ENCODE results near the gene ATP10A.

ATP10A gene

DNA sequence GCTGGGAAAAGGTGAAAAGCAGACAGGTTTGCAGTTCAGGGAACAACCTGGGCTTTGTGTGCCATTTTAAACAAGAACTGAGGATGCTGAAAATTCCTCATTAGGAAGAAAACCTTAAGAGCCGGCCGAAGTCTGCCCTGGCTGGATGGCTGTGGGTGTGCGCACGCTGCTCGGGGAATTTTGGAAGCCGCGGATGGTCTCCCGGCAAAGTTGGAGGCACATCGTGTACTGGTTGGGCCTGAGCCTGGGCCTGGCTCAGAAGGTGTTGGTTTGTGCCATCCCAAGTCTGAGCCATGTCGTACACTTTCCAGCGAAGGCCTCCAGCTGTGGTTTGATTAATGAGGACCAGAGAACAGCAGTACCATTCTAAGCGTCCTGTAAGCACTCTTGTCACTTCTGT is 188.2 kb downstream of the ATP10A start:
- no peak for DNase-seq (ENCODE audit: low spot score)
- TF ChIP-seq, protein P1, sequence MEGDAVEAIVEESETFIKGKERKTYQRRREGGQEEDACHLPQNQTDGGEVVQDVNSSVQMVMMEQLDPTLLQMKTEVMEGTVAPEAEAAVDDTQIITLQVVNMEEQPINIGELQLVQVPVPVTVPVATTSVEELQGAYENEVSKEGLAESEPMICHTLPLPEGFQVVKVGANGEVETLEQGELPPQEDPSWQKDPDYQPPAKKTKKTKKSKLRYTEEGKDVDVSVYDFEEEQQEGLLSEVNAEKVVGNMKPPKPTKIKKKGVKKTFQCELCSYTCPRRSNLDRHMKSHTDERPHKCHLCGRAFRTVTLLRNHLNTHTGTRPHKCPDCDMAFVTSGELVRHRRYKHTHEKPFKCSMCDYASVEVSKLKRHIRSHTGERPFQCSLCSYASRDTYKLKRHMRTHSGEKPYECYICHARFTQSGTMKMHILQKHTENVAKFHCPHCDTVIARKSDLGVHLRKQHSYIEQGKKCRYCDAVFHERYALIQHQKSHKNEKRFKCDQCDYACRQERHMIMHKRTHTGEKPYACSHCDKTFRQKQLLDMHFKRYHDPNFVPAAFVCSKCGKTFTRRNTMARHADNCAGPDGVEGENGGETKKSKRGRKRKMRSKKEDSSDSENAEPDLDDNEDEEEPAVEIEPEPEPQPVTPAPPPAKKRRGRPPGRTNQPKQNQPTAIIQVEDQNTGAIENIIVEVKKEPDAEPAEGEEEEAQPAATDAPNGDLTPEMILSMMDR (conservative IDR thresholded peaks at IDR 0.05; ENCODE audit: low read depth), result no peak
- no peak overlapping the region for H3K27ac ChIP-seq
- ChIA-PET POLR2A (ENCODE audit: low non-redundant PET) (no interaction called here), CTCF (interaction anchor here (0.6 kb wide), 1 partner anchor 17 kb away, joined by 5 read pairs; no protein-coding TSS in a partner anchor)

DNA sequence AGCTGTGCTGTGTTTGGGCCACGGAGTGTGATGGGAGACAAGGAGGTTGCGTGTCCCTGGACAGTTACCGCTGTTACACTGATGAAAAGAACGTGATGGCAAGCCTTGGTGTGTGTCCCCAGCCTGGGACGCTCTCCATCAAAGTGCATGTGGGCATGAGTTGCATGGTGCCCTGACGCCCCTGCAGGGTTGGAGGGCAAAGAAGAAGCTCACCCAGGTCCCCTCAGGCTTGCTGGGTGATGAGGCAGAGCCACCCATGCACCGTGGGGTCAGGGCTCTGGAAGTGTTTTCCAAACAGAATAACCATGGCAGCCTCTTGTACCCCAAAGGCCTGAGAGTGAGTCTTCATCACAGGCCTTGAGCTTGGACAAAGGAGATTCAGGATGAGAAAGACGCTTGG is 189.2 kb downstream of the ATP10A start:
- ChIA-PET CTCF (no interaction called here), POLR2A (ENCODE audit: low non-redundant PET) (no interaction called here)
- DNase-seq (ENCODE audit: low spot score), result no peak
- TF ChIP-seq, protein P1 (conservative IDR thresholded peaks at IDR 0.05; ENCODE audit: low read depth), result no peak
- H3K27ac ChIP-seq, result no peak overlapping the region

DNA sequence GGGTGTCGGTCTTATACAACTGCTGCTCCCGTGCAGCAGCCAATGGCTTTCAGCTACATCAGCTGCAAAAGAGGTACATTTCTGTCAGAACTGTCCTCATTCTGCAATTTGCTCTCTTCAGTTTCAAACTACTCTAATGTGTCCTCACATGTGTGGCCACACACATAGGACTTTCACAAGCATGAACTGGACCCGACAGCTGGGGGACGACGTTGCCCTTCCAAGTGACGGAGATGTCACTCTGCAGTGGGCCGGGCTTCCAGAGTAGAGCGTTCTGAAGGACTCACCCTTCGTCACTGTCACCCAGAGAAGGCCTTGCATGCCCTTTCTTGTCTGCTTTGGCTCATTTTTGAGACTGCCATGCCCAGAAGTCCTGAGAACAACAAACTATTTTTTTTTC is 189.8 kb downstream of the ATP10A start:
- H3K27ac ChIP-seq, result no peak overlapping the region
- no peak for DNase-seq (ENCODE audit: low spot score)
- CTCF ChIA-PET, result no interaction called here
- POLR2A ChIA-PET (ENCODE audit: low non-redundant PET), result no interaction called here
- TF ChIP-seq, protein P1 (conservative IDR thresholded peaks at IDR 0.05; ENCODE audit: low read depth), result no peak

DNA sequence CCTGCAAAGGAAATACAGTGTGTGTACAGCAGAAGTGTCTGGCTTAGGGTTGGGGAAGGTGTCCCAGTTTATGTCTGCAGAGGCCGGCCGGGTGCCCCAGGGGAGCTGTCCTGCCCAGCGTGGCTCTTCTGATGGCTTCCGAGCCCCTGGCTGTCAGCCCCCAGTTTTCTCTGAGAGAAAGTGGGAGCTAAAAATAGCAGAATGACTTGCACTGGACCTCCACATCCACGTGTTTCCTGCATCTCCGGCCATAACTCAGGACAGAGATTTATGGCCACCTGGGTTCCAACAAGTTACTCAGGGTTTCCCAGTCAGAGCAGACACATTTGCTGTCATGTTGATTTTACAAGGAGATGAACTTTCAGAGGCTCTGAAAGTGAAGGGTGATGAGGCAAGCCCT is 192.0 kb downstream of the ATP10A start:
- TF ChIP-seq, protein P1 (conservative IDR thresholded peaks at IDR 0.05; ENCODE audit: low read depth), result no peak
- no peak for DNase-seq (ENCODE audit: low spot score)
- ChIA-PET POLR2A (ENCODE audit: low non-redundant PET) (no interaction called here), CTCF (no interaction called here)
- no peak overlapping the region for H3K27ac ChIP-seq

DNA sequence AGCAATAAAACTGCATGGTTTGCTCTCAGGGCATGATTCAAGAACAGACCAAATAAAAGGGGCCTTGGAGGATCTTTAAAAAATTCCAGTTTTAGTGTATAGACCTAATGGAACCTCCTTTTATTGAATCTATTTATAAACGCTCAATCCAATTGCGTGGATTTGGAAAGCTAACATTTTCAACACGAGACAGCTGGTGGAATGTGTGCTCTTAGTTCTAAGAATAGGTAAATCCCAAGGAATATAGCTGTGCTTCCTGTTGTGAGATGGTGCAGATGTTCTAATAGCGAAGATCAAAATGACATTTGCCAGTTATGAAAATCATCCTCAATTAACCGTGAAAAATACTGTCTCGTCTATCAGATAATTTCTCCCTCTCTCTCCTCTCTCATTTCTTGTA is 192.5 kb downstream of the ATP10A start:
- POLR2A ChIA-PET (ENCODE audit: low non-redundant PET), result no interaction called here
- CTCF ChIA-PET, result no interaction called here
- TF ChIP-seq, protein P1 (conservative IDR thresholded peaks at IDR 0.05; ENCODE audit: low read depth), result no peak
- no peak overlapping the region for H3K27ac ChIP-seq
- DNase-seq (ENCODE audit: low spot score), result no peak

DNA sequence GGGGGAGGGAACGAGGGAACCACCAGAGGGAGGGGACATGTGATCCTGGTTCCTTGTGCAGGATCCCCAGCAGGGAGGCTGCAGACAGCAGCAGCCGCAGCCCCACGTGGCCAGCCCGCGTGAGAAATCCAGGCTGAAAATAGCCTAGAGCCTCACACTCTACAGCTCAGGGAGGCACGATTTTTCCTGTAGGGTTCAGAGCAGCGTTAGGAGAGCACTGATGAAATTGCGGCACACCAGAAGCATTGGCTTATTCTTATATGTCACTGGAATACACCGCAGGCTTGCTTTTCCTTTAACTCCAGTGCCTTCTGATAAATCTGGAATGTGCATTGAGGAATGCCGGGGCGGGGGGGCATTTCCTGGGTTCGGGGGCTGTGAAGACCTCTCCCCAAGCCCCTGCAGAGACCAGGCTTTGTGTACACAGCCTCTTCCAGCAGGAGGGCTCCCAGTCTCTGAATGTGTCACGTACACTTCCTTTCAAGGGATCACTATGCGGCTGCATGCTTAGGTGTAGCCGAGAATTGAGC is 193.0 kb downstream of the ATP10A start:
- ChIA-PET CTCF (no interaction called here), POLR2A (ENCODE audit: low non-redundant PET) (no interaction called here)
- TF ChIP-seq, protein P1 (conservative IDR thresholded peaks at IDR 0.05; ENCODE audit: low read depth), result no peak
- no peak overlapping the region for H3K27ac ChIP-seq
- no peak for DNase-seq (ENCODE audit: low spot score)

DNA sequence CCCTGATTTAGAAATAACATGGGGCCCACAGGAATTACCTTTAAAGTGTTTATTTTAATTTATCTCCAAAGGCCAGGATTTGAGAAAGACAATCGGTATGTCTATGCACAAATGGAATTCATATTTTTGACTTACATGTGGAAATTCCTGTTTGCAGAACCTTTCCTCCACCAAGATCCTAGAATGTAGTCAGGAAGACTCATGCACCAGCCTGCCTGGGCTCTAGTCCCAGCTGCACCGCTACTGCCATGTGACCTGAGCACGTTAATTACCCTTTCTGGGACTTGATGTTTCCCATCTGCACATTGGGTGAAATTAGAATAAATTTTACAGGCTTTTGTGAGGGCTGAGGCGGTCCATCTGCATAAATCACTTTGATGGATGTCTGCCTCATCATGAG is 194.2 kb downstream of the ATP10A start:
- CTCF ChIA-PET, result no interaction called here

More for the DNA sequence above, 194.2 kb downstream of the ATP10A start:
- DNase-seq (ENCODE audit: low spot score), result no peak
- POLR2A ChIA-PET (ENCODE audit: low non-redundant PET), result no interaction called here
- TF ChIP-seq, protein P1 (conservative IDR thresholded peaks at IDR 0.05; ENCODE audit: low read depth), result no peak
- no peak overlapping the region for H3K27ac ChIP-seq
